GM12873 (cell line): Measurements from ENCODE around the gene OR4P4.

Source experiments
- CTCF ChIP-seq: IDR thresholded peaks from 2 replicates; pipeline ENCODE4 v1.5.1; 2012; ENCODE audit warnings: low read depth, mild to moderate bottlenecking, moderate library complexity, low read length, control low read depth; ENCODE audit not compliant: insufficient read depth; ENCODE audit errors: missing control alignments

Gene OR4P4

GRCh38 chr11:55634813-55635212 is at the start of gene OR4P4:
Gene OR4P4 (plus strand): TSS chr11:55635113.
- TF ChIP-seq CTCF = no peak

GRCh38 chr11:55607545-55607944 is 27.4 kb upstream of the OR4P4 start, which contains the start of gene OR4C11:
Gene OR4C11 (minus strand): TSS chr11:55607645. CDS start chr11:55604373, 3,272 bp downstream.
- TF ChIP-seq CTCF = no peak

- no peak for TF ChIP-seq CTCF
Observed at GRCh38 chr11:55624531-55624930, 10.4 kb upstream of the OR4P4 start.

GRCh38 chr11:55648027-55648426 is 13.1 kb downstream of the OR4P4 start, which contains the start of gene OR4S2:
Gene OR4S2 (plus strand): TSS chr11:55648327. CDS start chr11:55650904, 2,577 bp downstream.
- TF ChIP-seq CTCF = no peak

GRCh38 chr11:55652560-55652959 is 17.6 kb downstream of the OR4P4 start:
- no peak for TF ChIP-seq CTCF

GRCh38 chr11:55655096-55655495 is 20.2 kb downstream of the OR4P4 start:
- TF ChIP-seq CTCF = no peak

GRCh38 chr11:55658031-55658573 is 23.2 kb downstream of the OR4P4 start:
- TF ChIP-seq CTCF = no peak
